ENCODE measurements around the gene FAM107B. TPM values are rescaled to one million over a fixed set of nuclear protein-coding genes. Genes with fewer than 3 reads are reported as not detected.

The FAM107B gene
- total and polyA plus RNA-seq, 2 of the 8 experiments (the other 6 are each of a cell fraction or from before 2014, with no cell fraction given) = 7.5 to 28.1 TPM

- Histone ChIP-seq H3K79me1 (ENCODE audit: low read depth, low read length) (peaks cover 2% of the 10 kb centered on the region; the same call in 1 of the 2 replicates), H3K4ac (replicated peaks; ENCODE audit: insufficient read length, low read depth, low read length) (no peak overlapping the region), H4K5ac (ENCODE audit: insufficient read length, low read depth, low read length) (no peak overlapping the region), H3K4me1 (replicated peaks in 1 of 4; ENCODE audit: control insufficient read depth in 3 of 4, insufficient read depth in 4 of 4, low read length in 3 of 4) (peaks cover 0 to 3% (median 1%) of the 10 kb centered on the region in 4 experiments; a peak in 1 of 7 replicates), H3K4me2 (ENCODE audit: insufficient read depth in 1 of 2, low read depth in 2 of 2, low read length in 2 of 2) (no peak overlapping the region), H3K23ac (ENCODE audit: insufficient read length) (no peak overlapping the region), H3K36me3 (ENCODE audit: control insufficient read depth in 2 of 4, insufficient read depth in 4 of 4, low read length in 3 of 4) (no peaks in the 10 kb centered on the region), H4K20me1 (replicated peaks in 1 of 2; ENCODE audit: control insufficient read depth in 1 of 2, insufficient read depth in 2 of 2, low read length in 2 of 2) (peaks cover 5 to 6% of the 10 kb centered on the region in 2 experiments), H2AK5ac (ENCODE audit: low read depth, low read length) (no peak overlapping the region), H2BK12ac (ENCODE audit: low read depth, low read length) (no peak overlapping the region), H2BK120ac (replicated peaks; ENCODE audit: low read depth, low read length) (no peak overlapping the region), H3K27ac (ENCODE audit: low read depth, low read length) (no peak overlapping the region), H3K9me3 (ENCODE audit: insufficient read depth in 2 of 2, low read depth in 1 of 2, low read length in 1 of 2) (no peaks in the 10 kb centered on the region), H4K8ac (ENCODE audit: extremely low read depth, insufficient read depth, low read length) (no peak overlapping the region), H3K14ac (ENCODE audit: insufficient read length) (no peak overlapping the region), H3K23me2 (ENCODE audit: low read depth, low read length) (no peaks in the 10 kb centered on the region), H3K27me3 (replicated peaks in 1 of 4; ENCODE audit: control insufficient read depth in 3 of 4, extremely low read depth in 1 of 4, insufficient read depth in 3 of 4, low read length in 3 of 4) (no peaks in the 10 kb centered on the region), H4K91ac (replicated peaks; ENCODE audit: insufficient read length, low read length) (no peak overlapping the region), H3K18ac (ENCODE audit: extremely low read depth, low read length) (no peak overlapping the region), H3K4me3 (ENCODE audit: extremely low read depth in 1 of 4, insufficient read depth in 2 of 4, low read depth in 3 of 4, low read length in 4 of 4) (no peak overlapping the region), H3K79me2 (ENCODE audit: control insufficient read depth in 1 of 2, insufficient read depth in 2 of 2, low read length in 2 of 2) (0 out of 4 replicates have a peak, but pooled peaks cover 0 to 7% of the 10 kb centered on the region in 2 experiments), H2BK20ac (ENCODE audit: low read length) (no peak overlapping the region), H2BK5ac (ENCODE audit: low read depth, low read length) (no peak overlapping the region), H3K56ac (replicated peaks; ENCODE audit: insufficient read length, low read depth, low read length) (no peak overlapping the region), H2AFZ (ENCODE audit: low read length) (no peak overlapping the region), H2BK15ac (ENCODE audit: low read length) (no peak overlapping the region), H3K9ac (replicated peaks in 1 of 4; ENCODE audit: extremely low read depth in 1 of 4, low read depth in 3 of 4, low read length in 3 of 4) (no peak overlapping the region)
- CTCF ChIA-PET (ENCODE audit: partially characterized antibody) = interaction anchor here (0.6 to 15.8 kb wide), 10 partner anchors 14 to 881 kb away, joined by 3 to 156 read pairs (median 4); partner anchors contain the start of genes CDNF, HSPA14 and MSANTD7
- POLR2A ChIA-PET (ENCODE audit: partially characterized antibody) = no interaction called here
- DNase-seq (ENCODE audit: low read depth in 1 of 2, low spot score in 2 of 2) (no peak), FAIRE-seq (no peak)
- WGBS, 2 experiments (ENCODE audit: extremely low coverage in 1 of 2, insufficient coverage in 1 of 2, insufficient read length in 1 of 2, insufficient replicate concordance in 2 of 2, low coverage in 1 of 2, low lambda C conversion rate in 2 of 2, missing lambda C conversion rate in 1 of 2) = 87% methylated on average over 7 of the region's 7 CpGs; no CpG with 5 or more reads in 1 of the 2 experiments
- TF ChIP-seq EP300 (IDR thresholded peaks at IDR 0.05; ENCODE audit: borderline replicate concordance in 1 of 2, low read depth in 2 of 2, low read length in 2 of 2) (no peak), GTF2F1 (IDR thresholded peaks at IDR 0.05; ENCODE audit: borderline replicate concordance, low read depth, low read length) (no peak), ZNF274 (IDR thresholded peaks at IDR 0.05; ENCODE audit: borderline replicate concordance, extremely low read depth, low read length) (no peak), SAP30 (IDR thresholded peaks at IDR 0.05; ENCODE audit: insufficient read depth, insufficient replicate concordance, low read length) (no peak), RNF2 (IDR thresholded peaks at IDR 0.05; ENCODE audit: borderline replicate concordance, low read depth, low read length, missing control alignments, poor library complexity, severe bottlenecking) (no peak), MAFK (IDR thresholded peaks at IDR 0.05; ENCODE audit: low read depth, low read length) (no peak)
Measured at GRCh38 chr10:14535457-14536130, 239.1 kb downstream of the FAM107B start.

Measured in H1 (cell line).